ENCODE results near the gene UBALD1.

DNA sequence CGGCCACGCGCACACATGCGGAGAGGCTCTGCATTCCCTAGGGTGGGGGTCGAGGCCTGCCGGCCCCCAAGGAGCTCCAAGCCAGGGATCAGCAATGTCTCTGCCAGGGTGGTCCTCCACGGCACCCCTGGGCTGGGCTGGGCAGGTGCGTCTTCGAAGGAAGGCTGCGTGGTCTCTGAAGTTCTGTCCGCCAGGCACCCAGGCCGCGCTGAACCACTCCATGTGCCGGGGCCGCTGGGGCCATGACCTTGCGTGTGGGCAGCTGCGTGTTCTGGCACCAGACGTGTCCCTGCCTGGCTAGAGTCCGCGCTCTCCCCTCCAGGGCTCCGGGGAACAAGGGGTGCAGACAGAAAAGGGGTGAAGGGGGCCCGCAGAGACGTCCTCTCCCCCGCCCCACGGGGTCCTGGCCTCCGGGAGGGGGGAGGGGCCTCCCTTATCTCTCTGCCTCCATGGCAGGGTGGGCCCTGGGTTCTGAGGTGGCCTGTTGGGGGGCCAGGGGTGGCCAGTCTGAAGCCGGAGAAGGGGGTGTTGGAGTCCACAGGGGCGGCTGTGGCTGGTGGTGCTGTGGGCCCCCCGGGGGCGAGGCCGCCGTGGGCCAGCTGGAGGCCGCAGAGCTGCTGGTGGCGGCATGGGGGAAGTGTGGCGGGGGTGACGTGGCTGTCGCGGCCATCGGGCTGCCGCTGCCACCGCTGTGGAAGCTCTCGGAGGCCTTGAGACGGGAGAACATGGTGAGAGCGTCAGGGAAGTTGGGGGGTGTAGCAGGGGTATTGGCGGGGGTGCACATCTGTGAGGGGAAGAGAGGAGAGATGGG lies 5.3 kb downstream of the UBALD1 start:
- TF ChIP-seq POLR2AphosphoS5 (IDR thresholded peaks at IDR 0.05; ENCODE audit: low read depth, low read length) (no peak), SIN3A (IDR thresholded peaks at IDR 0.05; ENCODE audit: borderline replicate concordance, insufficient read depth, low read length) (no peak), REST (IDR thresholded peaks at IDR 0.05; ENCODE audit: insufficient read depth in 1 of 2, low read depth in 2 of 2, low read length in 2 of 2) (no peak), TAF1 (IDR thresholded peaks at IDR 0.05; ENCODE audit: borderline replicate concordance, insufficient read depth, low read length) (no peak), FOXP2 (optimal IDR thresholded peaks at IDR 0.05; ENCODE audit: borderline replicate concordance, extremely low read depth, extremely low read length, insufficient read depth) (no peak)

Data from PFSK-1 (cell line).